ENCODE results near the gene C13orf46.

Gene C13orf46

DNA sequence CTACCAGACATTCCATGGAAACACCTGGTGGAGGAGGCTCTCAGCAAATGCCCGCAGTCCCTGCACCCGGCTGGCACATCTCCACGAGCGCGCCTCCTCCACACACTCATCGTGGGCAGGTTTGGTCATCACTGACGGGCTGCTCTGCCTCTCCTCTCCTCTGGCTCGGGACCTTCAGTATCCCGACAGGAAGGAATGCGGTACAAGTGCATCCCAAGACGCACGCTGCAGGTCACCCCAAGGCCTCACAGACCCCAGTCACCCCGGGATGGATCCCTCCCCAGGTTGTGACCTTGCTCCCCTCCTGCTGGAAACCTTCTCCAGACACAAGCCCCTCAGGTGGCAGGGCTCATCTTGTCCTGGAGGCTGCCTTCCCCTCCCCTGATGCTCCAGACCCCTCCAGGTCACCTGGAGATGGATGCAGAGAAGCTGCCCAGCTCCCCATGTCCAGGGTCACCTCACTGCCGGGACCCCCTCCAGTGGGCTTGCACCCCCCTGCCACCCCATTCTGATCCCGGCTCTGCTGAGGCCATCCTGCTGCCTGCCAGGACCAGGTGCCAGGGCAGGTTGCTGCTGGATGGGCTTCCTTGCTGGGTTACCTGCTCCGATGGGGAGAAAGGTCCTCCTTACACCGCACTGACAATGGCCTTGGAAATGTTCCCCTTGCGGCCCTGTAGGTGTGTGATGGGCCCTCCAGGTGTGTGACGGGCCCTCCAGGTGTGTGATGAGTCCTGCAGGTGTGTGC is 29.9 kb downstream of the C13orf46 start:
- TF ChIP-seq CTBP1 (IDR thresholded peaks at IDR 0.05; ENCODE audit: borderline replicate concordance) (no peak), BHLHE40 (IDR thresholded peaks at IDR 0.05; ENCODE audit: borderline replicate concordance) (no peak), FOXA1 (IDR thresholded peaks at IDR 0.05) (no peak), SUZ12 (IDR thresholded peaks at IDR 0.05) (no peak), ZNF384 (IDR thresholded peaks at IDR 0.05) (no peak), ELF4 (IDR thresholded peaks at IDR 0.05) (no peak), HDGF (IDR thresholded peaks at IDR 0.05; ENCODE audit: borderline replicate concordance) (no peak), FOXK2 (IDR thresholded peaks at IDR 0.05) (no peak), ARNT (IDR thresholded peaks at IDR 0.05) (no peak), L3MBTL2 (conservative IDR thresholded peaks at IDR 0.05) (no peak), SP1 (IDR thresholded peaks at IDR 0.05) (no peak), NFRKB (IDR thresholded peaks at IDR 0.05) (no peak), LEF1 (IDR thresholded peaks at IDR 0.05; ENCODE audit: borderline replicate concordance) (no peak), TARDBP (IDR thresholded peaks at IDR 0.05) (no peak), FOXM1 (IDR thresholded peaks at IDR 0.05; ENCODE audit: borderline replicate concordance) (no peak)
- TF ChIP-seq, protein P1, sequence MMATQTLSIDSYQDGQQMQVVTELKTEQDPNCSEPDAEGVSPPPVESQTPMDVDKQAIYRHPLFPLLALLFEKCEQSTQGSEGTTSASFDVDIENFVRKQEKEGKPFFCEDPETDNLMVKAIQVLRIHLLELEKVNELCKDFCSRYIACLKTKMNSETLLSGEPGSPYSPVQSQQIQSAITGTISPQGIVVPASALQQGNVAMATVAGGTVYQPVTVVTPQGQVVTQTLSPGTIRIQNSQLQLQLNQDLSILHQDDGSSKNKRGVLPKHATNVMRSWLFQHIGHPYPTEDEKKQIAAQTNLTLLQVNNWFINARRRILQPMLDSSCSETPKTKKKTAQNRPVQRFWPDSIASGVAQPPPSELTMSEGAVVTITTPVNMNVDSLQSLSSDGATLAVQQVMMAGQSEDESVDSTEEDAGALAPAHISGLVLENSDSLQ (IDR thresholded peaks at IDR 0.05), result no peak
- ChIA-PET POLR2A (no interaction called here), CTCF (no interaction called here)
- DNase-seq (ENCODE audit: extremely low spot score), result no peak

DNA sequence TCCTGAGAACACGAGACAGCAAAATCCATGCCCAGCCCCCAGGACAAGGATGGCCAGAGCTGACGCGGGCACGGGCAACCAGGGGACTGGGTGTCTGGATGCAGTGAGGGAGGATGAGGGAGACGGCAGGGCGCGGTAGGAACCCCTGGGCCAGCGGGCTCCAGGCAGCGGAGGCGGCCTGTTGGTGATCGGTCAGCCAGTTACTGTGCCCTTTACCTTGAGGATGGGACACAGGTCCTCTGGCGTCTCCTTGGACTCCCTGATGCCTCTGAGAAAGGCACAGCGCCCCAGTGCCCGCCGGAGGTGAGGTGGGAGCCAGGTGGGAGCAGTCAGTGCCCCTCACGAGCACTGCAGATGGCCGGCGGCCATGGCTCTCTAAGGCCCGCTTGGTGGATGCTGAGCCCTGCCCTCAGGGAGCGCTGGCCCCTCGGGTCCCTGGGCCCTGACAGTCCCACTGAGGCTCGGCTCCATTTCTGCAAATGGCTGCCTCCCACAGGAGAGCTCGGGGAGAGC is 31.2 kb downstream of the C13orf46 start:
- ChIA-PET POLR2A (no interaction called here), CTCF (no interaction called here)
- TF ChIP-seq TARDBP (IDR thresholded peaks at IDR 0.05) (no peak), ARNT (IDR thresholded peaks at IDR 0.05) (no peak)
- TF ChIP-seq, protein P1 (IDR thresholded peaks at IDR 0.05), result no peak
- no peak for DNase-seq (ENCODE audit: extremely low spot score)

DNA sequence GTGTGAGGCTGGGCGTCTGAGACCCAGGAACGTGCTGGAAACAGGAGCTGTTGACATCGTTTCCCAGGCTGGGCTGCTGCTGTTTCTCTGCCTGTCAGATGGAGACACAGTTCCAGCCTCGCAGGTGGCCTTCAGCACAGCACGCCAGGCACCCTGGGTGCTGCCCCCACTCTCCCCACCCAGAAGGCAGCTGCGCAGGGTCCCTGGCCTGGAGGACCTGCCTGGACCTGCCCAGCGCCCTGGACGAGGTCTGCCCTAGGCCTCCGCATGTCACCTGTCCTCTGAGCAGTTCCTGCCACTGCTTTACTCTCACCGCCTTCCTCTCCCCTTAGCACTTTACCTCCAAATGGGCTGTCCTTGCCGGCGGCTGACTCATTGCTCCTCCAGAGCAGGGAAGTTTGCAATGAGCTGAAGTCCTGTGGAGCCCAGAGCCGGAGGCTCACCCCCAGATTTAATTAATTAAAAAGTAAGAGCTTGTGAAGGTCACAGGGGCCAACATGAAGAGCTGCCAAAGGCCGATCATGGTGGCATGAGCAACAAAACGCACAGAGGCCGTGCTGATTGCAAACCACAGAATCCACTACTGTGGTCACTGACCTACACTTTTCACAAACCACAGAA is 32.2 kb downstream of the C13orf46 start:
- TF ChIP-seq TARDBP (IDR thresholded peaks at IDR 0.05) (no peak), FOXM1 (IDR thresholded peaks at IDR 0.05; ENCODE audit: borderline replicate concordance) (no peak), FOXK2 (IDR thresholded peaks at IDR 0.05) (no peak), ARNT (IDR thresholded peaks at IDR 0.05) (no peak), FOXA1 (IDR thresholded peaks at IDR 0.05) (no peak), SP1 (IDR thresholded peaks at IDR 0.05) (no peak), BHLHE40 (IDR thresholded peaks at IDR 0.05; ENCODE audit: borderline replicate concordance) (no peak), ZNF384 (IDR thresholded peaks at IDR 0.05) (no peak), HDGF (IDR thresholded peaks at IDR 0.05; ENCODE audit: borderline replicate concordance) (no peak), LEF1 (IDR thresholded peaks at IDR 0.05; ENCODE audit: borderline replicate concordance) (no peak)
- CTCF ChIA-PET, result no interaction called here
- POLR2A ChIA-PET, result no interaction called here
- DNase-seq (ENCODE audit: extremely low spot score), result no peak

DNA sequence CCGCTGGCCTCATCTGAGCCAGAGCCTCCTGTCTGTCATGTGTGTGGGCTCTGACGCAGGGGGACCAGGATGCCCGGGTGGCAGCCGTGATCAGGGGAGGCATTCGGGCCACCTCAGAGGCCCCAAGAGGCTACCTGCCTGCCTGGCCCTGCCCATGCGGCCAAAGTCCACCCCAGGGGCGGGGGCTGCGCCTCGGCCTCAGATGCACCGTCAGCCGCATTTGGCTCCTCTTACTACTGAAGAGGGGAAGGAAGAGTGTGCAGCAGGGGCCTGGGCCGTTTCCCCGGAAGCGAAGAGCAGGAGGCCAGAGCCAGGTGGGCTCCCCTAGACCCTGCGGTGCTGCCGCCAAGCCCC is 34.0 kb downstream of the C13orf46 start:
- DNase-seq (ENCODE audit: extremely low spot score), result no peak
- TF ChIP-seq, protein P1 (IDR thresholded peaks at IDR 0.05), result no peak
- TF ChIP-seq CTBP1 (IDR thresholded peaks at IDR 0.05; ENCODE audit: borderline replicate concordance) (no peak), ARNT (IDR thresholded peaks at IDR 0.05) (no peak), SUZ12 (IDR thresholded peaks at IDR 0.05) (no peak), FOXK2 (IDR thresholded peaks at IDR 0.05) (no peak), LEF1 (IDR thresholded peaks at IDR 0.05; ENCODE audit: borderline replicate concordance) (no peak), FOXA1 (IDR thresholded peaks at IDR 0.05) (no peak), FOXM1 (IDR thresholded peaks at IDR 0.05; ENCODE audit: borderline replicate concordance) (no peak), ZNF384 (IDR thresholded peaks at IDR 0.05) (no peak), SP1 (IDR thresholded peaks at IDR 0.05) (no peak), NFRKB (IDR thresholded peaks at IDR 0.05) (no peak), HDGF (IDR thresholded peaks at IDR 0.05; ENCODE audit: borderline replicate concordance) (no peak), ELF4 (IDR thresholded peaks at IDR 0.05) (no peak), BHLHE40 (IDR thresholded peaks at IDR 0.05; ENCODE audit: borderline replicate concordance) (no peak), TARDBP (IDR thresholded peaks at IDR 0.05) (no peak), L3MBTL2 (conservative IDR thresholded peaks at IDR 0.05) (no peak)
- POLR2A ChIA-PET, result no interaction called here
- CTCF ChIA-PET, result no interaction called here

DNA sequence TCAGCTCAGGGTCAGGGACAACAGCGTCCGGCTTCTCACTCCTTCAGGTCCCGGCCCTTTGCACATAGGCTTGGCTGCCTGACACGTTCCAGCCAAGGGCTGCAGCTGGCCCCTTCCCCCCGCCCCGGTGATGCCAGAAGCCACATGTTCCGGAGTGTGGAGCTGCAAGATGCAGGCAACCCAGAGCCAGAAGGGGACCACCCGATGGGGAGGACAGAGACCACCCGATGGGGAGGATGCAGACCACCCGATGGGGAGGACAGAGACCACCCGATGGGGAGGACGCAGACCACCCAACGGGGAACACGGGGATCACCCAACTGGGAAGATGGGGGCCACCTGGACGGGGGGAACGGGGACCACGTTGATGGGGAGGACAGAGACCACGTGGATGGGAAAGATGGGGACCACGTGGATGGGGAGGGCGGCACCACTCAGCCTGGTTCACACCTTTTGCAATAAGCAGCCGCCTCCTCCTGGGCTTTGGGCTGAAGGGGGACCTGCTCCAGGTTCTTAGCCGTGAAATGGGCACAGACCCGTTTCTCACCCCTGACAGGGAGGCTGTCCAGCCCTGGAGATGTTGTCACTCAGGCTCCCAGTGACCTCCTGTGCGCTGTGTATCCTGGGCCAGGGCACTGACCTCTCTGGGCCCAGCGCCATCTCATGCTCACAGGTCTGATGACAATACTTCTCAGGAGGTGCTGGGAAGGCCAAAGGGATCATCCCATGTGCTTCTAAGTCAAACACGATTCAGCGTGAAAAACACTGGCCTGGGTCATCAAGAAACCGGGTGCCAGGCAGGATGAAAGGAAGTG is 34.5 kb downstream of the C13orf46 start:
- no peak for TF ChIP-seq ELF4 (IDR thresholded peaks at IDR 0.05)
- CTCF ChIA-PET, result no interaction called here
- POLR2A ChIA-PET, result no interaction called here
- no peak for DNase-seq (ENCODE audit: extremely low spot score)

DNA sequence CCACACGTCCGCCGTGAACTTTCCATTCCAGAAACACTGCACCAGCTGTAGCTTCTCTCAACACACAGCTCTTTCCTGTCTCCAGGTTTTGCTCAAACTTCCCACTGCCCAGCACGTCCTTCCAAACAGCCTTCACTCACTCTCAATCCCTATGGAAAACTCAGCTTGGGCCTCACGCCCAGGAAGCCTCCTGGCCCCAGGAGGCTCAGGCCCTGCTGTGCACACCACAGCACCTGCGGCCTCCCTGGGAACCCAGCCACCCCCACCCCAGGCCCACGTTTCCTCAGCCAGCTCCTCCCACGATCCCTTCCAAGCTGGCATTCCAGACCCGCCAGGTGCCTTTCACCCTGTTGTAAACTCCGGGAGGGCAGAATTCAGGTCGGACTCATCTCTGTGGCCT is 35.2 kb downstream of the C13orf46 start:
- TF ChIP-seq L3MBTL2 (conservative IDR thresholded peaks at IDR 0.05) (no peak), TARDBP (IDR thresholded peaks at IDR 0.05) (no peak), SUZ12 (IDR thresholded peaks at IDR 0.05) (no peak), HDGF (IDR thresholded peaks at IDR 0.05; ENCODE audit: borderline replicate concordance) (no peak), FOXA1 (IDR thresholded peaks at IDR 0.05) (no peak), NFRKB (IDR thresholded peaks at IDR 0.05) (no peak), BHLHE40 (IDR thresholded peaks at IDR 0.05; ENCODE audit: borderline replicate concordance) (no peak), ARNT (IDR thresholded peaks at IDR 0.05) (no peak), FOXM1 (IDR thresholded peaks at IDR 0.05; ENCODE audit: borderline replicate concordance) (no peak)
- TF ChIP-seq, protein P1 (IDR thresholded peaks at IDR 0.05), result no peak
- POLR2A ChIA-PET, result no interaction called here
- CTCF ChIA-PET, result no interaction called here
- DNase-seq (ENCODE audit: extremely low spot score), result no peak

Data from HEK293T (cell line).